Activated T-cell treated with anti-CD3 and anti-CD28 coated beads, Interleukin-2, amount 50 U/mL, for 4 hours (primary cell): ENCODE measurements around the gene NELL2. TPM values are rescaled to one million over a fixed set of nuclear protein-coding genes. Genes with fewer than 3 reads are reported as not detected.

ENCODE experiments used
- ATAC-seq, 2 donors: fragments of 200-7000 bp; cut with Tn5 transposase; one replicate each; pipeline ENCODE4 v1.10.0; 2021
- DNase-seq: peaks from one replicate; pipeline ENCODE4 v3.0.0-alpha.2; 2020
- H3K27me3 Mint-ChIP-seq: one replicate; pipeline ENCODE4 v1.8.0; 2021; ENCODE audit warnings: low read depth, mixed read lengths
- H3K36me3 Mint-ChIP-seq: one replicate; pipeline ENCODE4 v1.8.0; 2022; ENCODE audit warnings: mixed read lengths; ENCODE audit not compliant: insufficient read depth
- H3K4me1 Mint-ChIP-seq: one replicate; pipeline ENCODE4 v1.8.0; 2021; ENCODE audit warnings: low read depth, mixed read lengths
- H3K4me3 Mint-ChIP-seq: one replicate; pipeline ENCODE4 v1.8.0; 2021; ENCODE audit warnings: mild to moderate bottlenecking, moderate library complexity, mixed read lengths
- H3K9me3 Mint-ChIP-seq: one replicate; pipeline ENCODE4 v1.8.0; 2021; ENCODE audit warnings: mixed read lengths
- total RNA-seq, 3 donors: library from RNA; stranded (reverse); gene quantifications; one replicate each; pipeline ENCODE4 v1.2.1, GENCODE V29; 2021

Gene NELL2
- total RNA-seq, 3 donors from 2014 or later, result 19.9 to 32.0 (median 22.8) TPM

DNA sequence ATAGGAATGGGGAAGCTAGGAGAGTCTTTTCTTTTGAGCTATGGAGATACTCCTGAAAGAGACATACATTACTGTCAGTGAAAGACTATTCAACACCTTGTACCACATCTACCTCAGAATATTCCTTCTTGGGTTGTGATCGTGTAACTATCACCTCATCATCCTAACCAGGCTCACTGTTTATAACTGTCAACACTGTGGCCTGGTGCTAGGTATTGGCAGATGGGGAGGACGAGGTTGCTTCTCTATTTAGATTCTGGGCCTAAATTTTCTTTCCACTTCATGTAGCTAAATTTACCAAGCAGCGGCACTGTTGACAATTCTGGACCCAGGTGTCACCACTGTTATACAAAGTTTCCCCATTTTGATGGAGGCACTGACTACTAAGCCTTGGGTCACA, 354.4 kb downstream of the NELL2 start:
- H3K9me3 Mint-ChIP-seq, result no peaks in the 10 kb centered on the region
- DNase-seq (no peak), ATAC-seq (no peak)
- no peaks in the 10 kb centered on the region for H3K27me3 Mint-ChIP-seq
- H3K36me3 Mint-ChIP-seq, result peaks cover 19% of the 10 kb centered on the region
- no peak overlapping the region for H3K4me3 Mint-ChIP-seq
- H3K4me1 Mint-ChIP-seq, result no peaks in the 10 kb centered on the region

- no peaks in the 10 kb centered on the region for H3K9me3 Mint-ChIP-seq
- no peaks in the 10 kb centered on the region for H3K4me1 Mint-ChIP-seq
- peaks cover 18% of the 10 kb centered on the region for H3K36me3 Mint-ChIP-seq
- DNase-seq, result no peak
- H3K4me3 Mint-ChIP-seq, result no peak overlapping the region
- no peaks in the 10 kb centered on the region for H3K27me3 Mint-ChIP-seq
- ATAC-seq, result no peak
Measured at GRCh38 chr12:44519931-44520330, 356.2 kb downstream of the NELL2 start.

- Mint-ChIP-seq H3K4me1 (no peaks in the 10 kb centered on the region), H3K4me3 (no peak overlapping the region), H3K27me3 (no peaks in the 10 kb centered on the region), H3K9me3 (no peaks in the 10 kb centered on the region), H3K36me3 (peaks cover 14% of the 10 kb centered on the region)
- DNase-seq (no peak), ATAC-seq (no peak)
Measured at GRCh38 chr12:44511289-44511688, 364.8 kb downstream of the NELL2 start.

DNA sequence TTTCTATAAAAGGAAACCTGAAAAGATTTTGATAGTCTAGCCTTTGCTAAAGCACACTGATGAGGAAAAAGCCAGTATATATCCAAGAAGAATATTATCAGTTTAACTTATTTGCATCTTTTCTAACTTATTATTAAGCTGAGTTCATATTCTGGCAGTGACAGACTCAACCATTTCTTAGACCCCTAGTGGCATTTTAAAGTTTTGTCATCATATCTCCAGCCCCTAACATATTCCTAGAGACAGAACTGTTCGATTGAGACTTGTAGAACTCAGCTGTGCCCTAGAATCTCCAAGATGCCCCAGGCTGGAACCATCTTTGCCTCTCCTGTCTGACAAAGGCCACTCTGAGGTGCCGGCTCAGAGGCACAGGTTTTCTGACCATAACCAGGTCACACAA, 365.6 kb downstream of the NELL2 start:
- Mint-ChIP-seq H3K27me3 (no peaks in the 10 kb centered on the region), H3K4me1 (no peaks in the 10 kb centered on the region), H3K36me3 (peaks cover 13% of the 10 kb centered on the region), H3K9me3 (no peaks in the 10 kb centered on the region), H3K4me3 (no peak overlapping the region)
- no peak for ATAC-seq
- no peak for DNase-seq

GRCh38 chr12:44510076-44510475, 366.0 kb downstream of the NELL2 start:
- H3K27me3 Mint-ChIP-seq, result no peaks in the 10 kb centered on the region
- peaks cover 13% of the 10 kb centered on the region for H3K36me3 Mint-ChIP-seq
- H3K9me3 Mint-ChIP-seq, result no peaks in the 10 kb centered on the region
- DNase-seq (no peak), ATAC-seq (no peak)
- H3K4me3 Mint-ChIP-seq, result no peak overlapping the region
- no peaks in the 10 kb centered on the region for H3K4me1 Mint-ChIP-seq

- Mint-ChIP-seq H3K4me1 (no peaks in the 10 kb centered on the region), H3K9me3 (no peaks in the 10 kb centered on the region), H3K27me3 (no peaks in the 10 kb centered on the region), H3K4me3 (no peak overlapping the region), H3K36me3 (peaks cover 13% of the 10 kb centered on the region)
- DNase-seq, result no peak
- no peak for ATAC-seq
Measured at GRCh38 chr12:44509471-44509870, 366.6 kb downstream of the NELL2 start.

DNA sequence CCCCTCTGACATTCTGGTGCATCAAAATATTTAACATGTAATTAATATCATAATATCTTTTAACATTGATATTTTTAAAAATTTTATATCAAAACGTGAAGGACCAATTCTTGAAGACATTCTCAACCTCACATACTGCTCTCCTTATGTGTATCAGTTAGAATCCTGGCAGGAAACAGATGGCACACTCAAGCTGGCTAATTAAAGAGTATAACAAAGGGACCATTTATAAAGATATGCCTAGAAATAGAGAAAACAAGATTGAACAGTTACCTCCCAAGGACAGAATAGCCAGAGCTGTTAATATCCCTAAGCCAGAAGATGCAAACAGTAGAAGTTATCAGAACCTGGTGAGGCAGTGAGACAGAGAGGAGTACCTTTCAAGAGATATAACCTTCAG, 368.7 kb downstream of the NELL2 start:
- ATAC-seq, result no peak
- no peak overlapping the region for H3K4me3 Mint-ChIP-seq
- DNase-seq, result no peak
- H3K4me1 Mint-ChIP-seq, result no peaks in the 10 kb centered on the region
- no peaks in the 10 kb centered on the region for H3K27me3 Mint-ChIP-seq
- H3K36me3 Mint-ChIP-seq, result peaks cover 4% of the 10 kb centered on the region
- H3K9me3 Mint-ChIP-seq, result no peaks in the 10 kb centered on the region

- Mint-ChIP-seq H3K36me3 (peaks cover 2% of the 10 kb centered on the region), H3K9me3 (no peaks in the 10 kb centered on the region), H3K4me1 (no peaks in the 10 kb centered on the region), H3K4me3 (no peak overlapping the region), H3K27me3 (no peaks in the 10 kb centered on the region)
- ATAC-seq (no peak), DNase-seq (no peak)
Measured at GRCh38 chr12:44504799-44505198, 371.3 kb downstream of the NELL2 start.

DNA sequence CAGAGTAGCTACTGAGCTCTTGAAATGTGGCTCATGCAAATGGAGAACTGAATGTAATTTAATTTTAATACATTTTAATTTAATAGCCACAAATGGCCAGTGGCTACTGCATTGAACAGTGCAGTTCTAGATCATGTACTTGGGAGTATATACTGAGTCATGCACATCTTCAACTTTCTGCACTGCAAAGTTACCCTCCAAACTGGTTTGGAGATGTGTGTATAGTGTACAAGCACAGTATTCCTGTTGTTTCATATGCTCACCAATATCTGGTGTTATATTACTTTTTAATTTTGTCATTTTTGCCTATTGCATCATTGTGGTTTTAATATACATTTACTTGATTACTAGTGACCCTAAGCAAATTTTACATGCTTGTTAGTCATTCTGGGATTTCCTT, 372.8 kb downstream of the NELL2 start:
- Mint-ChIP-seq H3K9me3 (no peaks in the 10 kb centered on the region), H3K4me1 (no peaks in the 10 kb centered on the region), H3K4me3 (no peak overlapping the region), H3K36me3 (peaks cover 2% of the 10 kb centered on the region), H3K27me3 (no peaks in the 10 kb centered on the region)
- ATAC-seq (no peak), DNase-seq (no peak)

DNA sequence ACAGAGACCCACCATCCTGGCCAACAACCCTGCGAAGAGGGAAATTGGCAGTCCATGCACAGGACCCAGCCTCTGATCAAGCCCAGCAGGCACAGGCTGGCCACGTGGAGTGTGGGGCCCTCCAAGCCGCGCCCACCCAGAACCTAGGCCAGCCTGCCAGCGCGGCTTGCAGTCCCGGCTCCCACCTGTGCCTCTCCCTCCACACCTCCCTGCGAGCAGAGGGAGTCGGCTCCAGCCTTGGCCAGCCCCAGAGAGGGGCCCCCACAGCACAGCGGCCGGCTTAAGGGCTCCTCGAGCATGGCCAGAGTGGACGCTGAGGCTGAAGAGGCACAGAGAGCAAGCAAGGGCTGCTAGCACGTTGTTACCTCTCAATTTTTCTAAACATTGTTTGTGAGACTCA, 373.4 kb downstream of the NELL2 start:
- Mint-ChIP-seq H3K4me3 (no peak overlapping the region), H3K4me1 (no peaks in the 10 kb centered on the region), H3K36me3 (no peaks in the 10 kb centered on the region), H3K9me3 (no peaks in the 10 kb centered on the region), H3K27me3 (no peaks in the 10 kb centered on the region)
- ATAC-seq, result no peak
- DNase-seq, result no peak

DNA sequence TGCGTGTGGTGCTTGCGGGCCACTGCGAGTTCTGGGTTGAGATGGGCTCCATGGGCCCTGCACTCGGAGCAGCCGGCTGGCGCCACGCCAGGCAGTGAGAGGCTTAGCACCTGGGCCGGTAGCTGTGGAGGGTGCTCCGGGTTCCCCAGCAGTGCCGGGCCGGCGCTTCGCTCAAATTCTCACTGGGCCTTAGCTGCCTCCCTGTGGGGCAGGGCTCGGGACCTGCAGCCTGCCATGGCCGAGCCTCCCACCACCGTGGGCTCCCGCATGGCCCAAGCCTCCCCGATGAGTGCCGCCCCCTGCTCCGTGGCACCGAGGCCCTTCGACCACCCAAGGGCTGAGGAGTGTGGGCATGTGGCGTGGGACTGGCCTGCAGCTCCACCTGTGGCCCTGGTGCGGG, 375.7 kb downstream of the NELL2 start:
- ATAC-seq (no peak), DNase-seq (no peak)
- Mint-ChIP-seq H3K4me1 (no peaks in the 10 kb centered on the region), H3K9me3 (no peaks in the 10 kb centered on the region), H3K36me3 (no peaks in the 10 kb centered on the region), H3K27me3 (no peaks in the 10 kb centered on the region), H3K4me3 (no peak overlapping the region)

- DNase-seq (no peak), ATAC-seq (no peak)
- H3K4me3 Mint-ChIP-seq, result no peak overlapping the region
- H3K4me1 Mint-ChIP-seq, result no peaks in the 10 kb centered on the region
- H3K9me3 Mint-ChIP-seq, result no peaks in the 10 kb centered on the region
- no peaks in the 10 kb centered on the region for H3K36me3 Mint-ChIP-seq
- H3K27me3 Mint-ChIP-seq, result peaks cover 8% of the 10 kb centered on the region
Measured at GRCh38 chr12:44497044-44497443, 379.1 kb downstream of the NELL2 start.

GRCh38 chr12:44490181-44490580, 385.9 kb downstream of the NELL2 start:
- ATAC-seq (no peak), DNase-seq (no peak)
- H3K4me1 Mint-ChIP-seq, result no peaks in the 10 kb centered on the region

DNA sequence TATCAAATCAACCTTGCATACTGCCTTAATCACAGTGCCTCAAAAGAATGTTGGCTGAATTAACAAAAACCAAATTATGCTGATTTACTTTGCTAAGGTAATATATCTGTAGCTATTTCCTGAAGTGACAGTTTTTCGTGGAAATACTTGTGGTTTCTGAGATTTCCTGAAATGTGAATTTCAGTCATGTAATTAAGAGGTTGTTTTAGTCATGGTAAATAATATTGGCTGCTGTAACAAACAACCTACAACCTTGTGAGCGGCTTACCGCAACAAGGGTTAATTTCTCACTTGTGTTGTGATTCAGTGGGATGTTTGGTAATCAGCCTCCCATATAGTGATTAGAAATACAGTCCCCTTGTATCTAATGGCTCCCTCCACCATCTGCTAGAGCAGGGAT, 387.9 kb downstream of the NELL2 start:
- H3K4me3 Mint-ChIP-seq, result no peak overlapping the region

More at GRCh38 chr12:44490181-44490580, 385.9 kb downstream of the NELL2 start:
- no peaks in the 10 kb centered on the region for H3K36me3 Mint-ChIP-seq
- H3K27me3 Mint-ChIP-seq, result peaks cover 11% of the 10 kb centered on the region
- no peak overlapping the region for H3K4me3 Mint-ChIP-seq
- no peaks in the 10 kb centered on the region for H3K9me3 Mint-ChIP-seq

DNA sequence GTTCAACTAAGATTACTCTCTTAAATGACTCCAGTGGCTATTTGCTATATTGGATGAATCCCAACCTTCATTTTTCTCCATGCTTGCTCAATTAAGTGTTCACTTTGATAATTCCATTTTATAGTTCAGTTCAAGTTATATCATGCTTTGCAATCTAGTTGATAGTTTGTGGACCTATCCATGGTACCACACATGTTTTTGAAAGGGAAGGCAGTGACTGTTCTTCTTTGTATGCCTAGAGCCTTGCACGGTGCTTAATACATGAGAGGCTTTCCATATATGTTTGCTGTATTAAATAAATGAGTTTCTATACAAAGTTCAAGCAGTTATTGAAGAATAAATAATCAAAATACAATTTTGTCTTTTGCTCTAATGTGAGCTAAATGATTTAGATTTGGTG, 391.3 kb downstream of the NELL2 start:
- Mint-ChIP-seq H3K4me1 (no peaks in the 10 kb centered on the region), H3K27me3 (no peaks in the 10 kb centered on the region), H3K36me3 (no peaks in the 10 kb centered on the region), H3K4me3 (no peak overlapping the region), H3K9me3 (peaks cover 4% of the 10 kb centered on the region)
- DNase-seq, result no peak
- no peak for ATAC-seq

More for the DNA sequence above, 387.9 kb downstream of the NELL2 start:
- ATAC-seq, result no peak
- Mint-ChIP-seq H3K36me3 (no peaks in the 10 kb centered on the region), H3K9me3 (peaks cover 4% of the 10 kb centered on the region), H3K27me3 (peaks cover 10% of the 10 kb centered on the region), H3K4me1 (no peaks in the 10 kb centered on the region)
- no peak for DNase-seq

GRCh38 chr12:44477331-44477980, 398.7 kb downstream of the NELL2 start:
- Mint-ChIP-seq H3K36me3 (peaks cover 2% of the 10 kb centered on the region), H3K4me3 (no peak overlapping the region), H3K9me3 (peaks cover 43% of the 10 kb centered on the region), H3K27me3 (no peaks in the 10 kb centered on the region), H3K4me1 (no peaks in the 10 kb centered on the region)
- no peak for ATAC-seq
- no peak for DNase-seq
